GOT3 (cell line): ENCODE data around the gene SYNE3.

Source experiments
- DNase-seq: peaks from one replicate; lab custom pipeline; 2025; ENCODE audit warnings: mixed read lengths; lab: John Stamatoyannopoulos, UW

Gene SYNE3

GRCh38 chr14:95516554-95517181 is at the start of gene SYNE3:
SYNE3 (minus strand) TSS chr14:95516650; CDS start chr14:95475821, 40,829 bp downstream.
- DNase-seq: no peak

DNA sequence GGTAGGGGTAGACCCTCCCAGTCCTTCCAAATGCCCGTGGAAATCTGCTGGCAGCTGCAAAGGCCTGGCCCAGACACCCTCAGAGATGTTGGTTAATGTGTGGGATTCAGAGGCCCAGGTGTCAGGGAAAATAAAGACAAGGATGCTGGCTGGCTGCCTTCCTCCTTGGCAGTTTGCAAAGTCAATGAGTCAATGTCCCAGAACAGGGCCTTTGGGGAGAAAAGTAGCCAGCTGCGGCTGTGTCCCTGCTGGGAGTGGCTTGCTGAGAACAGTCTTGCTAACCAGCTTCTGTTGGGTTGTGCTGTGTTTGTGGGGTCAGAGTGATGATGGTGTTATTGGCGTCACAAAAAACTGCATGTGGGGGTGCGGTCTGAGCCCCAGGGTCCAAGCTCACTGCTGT is 47.6 kb upstream of the SYNE3 start:
- no peak for DNase-seq

DNA sequence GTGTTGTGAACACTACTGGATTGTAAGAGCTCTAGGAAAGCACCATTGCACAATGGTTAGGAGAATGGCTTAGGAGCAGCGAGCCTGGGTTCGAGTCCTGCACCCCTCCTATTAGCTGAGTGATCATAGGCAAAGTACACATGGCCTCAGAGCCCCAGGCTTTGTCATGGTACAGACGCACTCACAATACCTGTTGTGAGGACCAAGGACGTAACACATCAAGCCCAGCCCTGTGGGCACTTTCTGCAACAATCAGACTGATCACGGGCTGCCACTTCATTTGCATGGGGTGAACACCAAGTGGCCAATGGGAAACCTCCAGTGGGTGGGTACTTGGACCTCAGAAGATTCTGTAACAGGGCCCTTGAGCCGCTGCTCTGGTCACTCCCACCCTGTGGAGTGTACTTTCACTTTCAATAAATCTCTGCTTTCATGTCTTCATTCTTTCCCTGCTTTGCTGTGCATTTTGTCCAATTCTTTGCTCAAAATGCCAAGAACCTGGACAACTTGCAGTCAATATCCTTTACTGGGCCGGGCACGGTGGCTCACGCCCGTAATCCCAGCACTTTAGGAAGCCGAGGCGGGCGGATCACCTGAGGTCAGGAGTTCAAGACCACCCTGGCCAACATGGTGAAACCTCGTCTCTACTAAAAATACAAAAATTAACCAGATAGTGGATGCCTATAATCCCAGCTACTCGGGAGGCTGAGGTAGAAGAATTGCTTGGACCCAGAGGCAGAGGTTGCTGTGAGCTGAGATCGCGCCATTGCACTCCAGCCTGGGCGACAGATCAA is 46.6 kb upstream of the SYNE3 start:
- no peak for DNase-seq

- peak; percentile 3 for DNase-seq
These were observed 44.6 kb upstream of the SYNE3 start for GRCh38 chr14:95561001-95561412.

- DNase-seq: no peak
These were observed 42.8 kb upstream of the SYNE3 start for GRCh38 chr14:95559203-95559602.

DNA sequence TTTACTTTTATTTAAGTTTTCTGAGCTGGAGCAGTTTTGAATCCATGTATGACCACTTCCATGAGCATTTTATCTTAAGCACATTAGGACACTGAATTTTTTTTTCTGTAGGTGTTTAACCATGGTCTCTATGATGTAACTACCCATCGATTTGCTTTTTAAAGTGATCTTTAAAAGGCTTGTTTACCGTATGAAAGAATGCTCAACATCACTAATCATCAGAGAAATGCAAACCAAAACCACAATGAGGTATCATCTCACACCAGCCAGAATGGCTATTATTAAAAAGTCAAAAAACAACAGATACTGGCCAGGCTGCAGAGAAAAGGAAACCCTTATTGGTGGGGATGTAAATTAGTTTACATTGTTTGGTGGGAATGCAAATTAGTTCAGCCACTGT is 41.4 kb upstream of the SYNE3 start:
- no peak for DNase-seq

DNA sequence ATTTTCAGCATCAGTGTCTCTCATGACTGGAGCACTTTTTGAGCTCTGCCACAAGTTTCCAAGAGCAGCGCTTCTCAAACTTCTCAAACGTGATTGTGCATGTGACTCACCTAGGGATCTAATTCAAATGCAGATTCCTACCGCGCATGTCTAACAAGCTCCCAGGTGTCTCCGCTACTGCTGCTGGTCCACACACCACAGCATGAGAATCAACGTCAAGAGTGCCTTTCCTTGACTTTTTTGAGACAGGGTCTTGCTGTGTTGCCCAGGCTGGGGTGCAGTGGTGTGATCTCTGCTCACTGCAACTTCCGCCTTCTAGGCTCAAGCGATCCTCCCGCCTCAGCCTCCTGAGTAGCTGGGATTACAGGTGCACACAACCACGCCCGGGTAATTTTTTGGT is 40.8 kb upstream of the SYNE3 start:
- DNase-seq: no peak

- no peak for DNase-seq
These were observed 38.6 kb upstream of the SYNE3 start for GRCh38 chr14:95555053-95555452.

- DNase-seq: no peak
These were observed 36.7 kb upstream of the SYNE3 start for GRCh38 chr14:95553141-95553540.

DNA sequence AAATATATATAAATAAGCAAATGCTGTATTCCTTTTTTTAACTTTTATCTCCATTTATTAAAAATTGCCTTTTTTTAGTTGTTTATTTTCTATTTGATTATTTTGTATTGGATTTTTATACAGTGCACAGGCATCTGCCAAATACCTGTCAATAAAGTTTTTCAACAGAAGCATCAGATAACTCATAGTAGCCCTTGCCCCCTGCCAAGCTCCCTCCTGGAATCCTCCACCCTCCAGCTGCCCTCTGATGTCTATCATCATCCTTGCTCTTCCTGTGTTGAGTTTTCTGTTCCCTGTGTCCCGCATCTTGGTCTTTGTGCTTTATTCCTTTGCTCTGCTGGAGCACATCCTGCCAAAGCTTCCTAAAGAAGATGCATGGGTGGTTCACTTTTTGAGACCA is 35.0 kb upstream of the SYNE3 start:
- DNase-seq: no peak

GRCh38 chr14:95549656-95550585 is 33.5 kb upstream of the SYNE3 start:
- DNase-seq: no peak

DNA sequence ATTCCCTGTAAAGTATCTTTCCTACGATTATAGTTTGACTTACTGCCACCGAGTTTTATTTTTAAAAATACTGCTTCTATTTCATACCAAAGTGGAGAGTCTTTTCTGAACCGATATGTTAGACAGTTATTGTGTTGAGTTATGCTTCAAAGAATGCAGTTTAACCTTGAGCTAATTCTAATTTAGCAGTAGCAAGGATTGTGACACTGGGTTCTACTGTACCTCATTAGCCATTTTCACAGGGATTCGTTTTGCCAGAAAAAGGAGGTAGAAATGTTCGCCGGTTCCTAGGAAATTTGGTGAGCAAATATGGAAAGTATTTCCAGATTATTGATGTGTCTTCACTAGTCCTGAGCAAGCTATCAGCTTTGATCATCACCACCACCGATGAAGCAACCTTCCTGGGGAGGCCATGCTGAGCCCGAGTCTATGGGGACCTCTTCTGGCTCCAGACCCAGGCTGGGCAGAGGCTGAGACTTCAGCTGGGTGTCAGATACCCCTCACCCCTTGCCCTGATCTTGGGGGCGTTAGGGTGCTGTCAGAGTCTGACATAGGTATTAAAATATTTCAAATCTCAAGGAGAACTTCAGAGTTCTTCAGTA is 32.0 kb upstream of the SYNE3 start:
- DNase-seq: no peak

GRCh38 chr14:95547626-95548327 is 31.3 kb upstream of the SYNE3 start:
- no peak for DNase-seq

GRCh38 chr14:95547272-95547625 is 30.8 kb upstream of the SYNE3 start:
- DNase-seq: no peak

- DNase-seq: no peak
These were observed 29.2 kb upstream of the SYNE3 start for GRCh38 chr14:95545515-95546168.

DNA sequence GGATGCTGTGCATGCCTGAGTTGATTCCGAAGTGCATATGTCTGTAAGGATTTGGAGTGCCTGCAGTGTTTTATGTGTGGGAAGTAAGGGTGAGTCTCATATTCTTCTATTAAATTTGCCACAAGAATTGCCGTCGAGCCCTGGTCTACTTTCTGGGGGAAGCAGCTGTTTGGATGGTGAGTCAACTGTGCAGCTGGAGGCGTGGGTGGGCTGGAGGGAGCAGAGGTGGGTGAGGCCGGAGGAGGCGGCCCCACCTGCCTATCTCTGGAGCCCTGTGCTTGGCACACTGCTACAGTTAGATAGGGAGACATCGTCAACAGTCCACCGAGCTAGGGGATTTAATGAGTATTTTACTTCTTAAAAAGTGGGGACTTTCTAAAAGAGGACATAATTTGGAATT is 28.1 kb upstream of the SYNE3 start:
- no peak for DNase-seq

GRCh38 chr14:95543021-95543420 is 26.6 kb upstream of the SYNE3 start:
- DNase-seq: no peak

DNA sequence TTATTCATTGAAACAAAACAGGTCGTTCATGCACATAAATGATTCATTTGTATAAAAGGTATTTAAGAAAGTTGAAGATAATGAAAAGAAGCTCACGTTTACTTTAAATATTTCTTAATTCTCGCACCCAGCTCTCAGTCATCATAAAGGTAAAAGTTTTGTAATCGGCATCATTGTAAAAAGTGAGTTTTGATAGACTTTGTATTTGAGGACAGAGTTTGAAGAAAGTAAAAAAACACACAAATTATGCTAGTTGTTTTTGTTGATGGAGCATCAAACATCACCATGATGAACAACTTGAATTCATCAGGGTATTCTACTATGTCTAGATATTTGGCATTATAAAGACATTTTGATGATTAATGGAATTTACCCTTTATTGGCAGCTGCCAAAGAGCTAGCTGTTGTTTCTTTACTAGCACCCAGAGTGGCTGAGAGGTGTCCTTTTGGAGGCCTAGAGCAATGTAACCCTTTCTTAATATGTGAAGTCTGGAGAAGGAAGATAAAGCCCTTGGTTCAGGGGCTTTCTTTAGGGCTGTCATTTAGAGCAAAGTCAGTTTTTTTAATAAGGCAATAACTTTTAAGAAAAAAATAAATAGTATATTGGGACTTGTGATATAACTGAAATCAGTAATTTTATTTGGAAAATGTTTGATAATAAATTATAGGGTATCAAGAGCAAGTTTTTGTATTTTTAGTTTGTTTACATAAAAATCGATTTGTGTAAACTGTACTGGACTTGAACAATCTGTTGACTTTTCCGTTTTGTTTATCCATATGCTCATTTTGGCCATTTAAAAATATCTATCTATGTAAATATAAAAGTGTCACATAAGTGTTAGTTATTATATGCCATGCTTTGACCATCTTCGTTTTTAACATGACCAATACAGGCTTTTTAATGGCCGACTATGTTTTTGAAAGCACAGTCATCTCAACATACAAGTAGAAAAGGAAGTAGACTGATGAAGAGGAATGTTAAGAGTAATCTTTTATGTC is 25.8 kb upstream of the SYNE3 start:
- DNase-seq: no peak

DNA sequence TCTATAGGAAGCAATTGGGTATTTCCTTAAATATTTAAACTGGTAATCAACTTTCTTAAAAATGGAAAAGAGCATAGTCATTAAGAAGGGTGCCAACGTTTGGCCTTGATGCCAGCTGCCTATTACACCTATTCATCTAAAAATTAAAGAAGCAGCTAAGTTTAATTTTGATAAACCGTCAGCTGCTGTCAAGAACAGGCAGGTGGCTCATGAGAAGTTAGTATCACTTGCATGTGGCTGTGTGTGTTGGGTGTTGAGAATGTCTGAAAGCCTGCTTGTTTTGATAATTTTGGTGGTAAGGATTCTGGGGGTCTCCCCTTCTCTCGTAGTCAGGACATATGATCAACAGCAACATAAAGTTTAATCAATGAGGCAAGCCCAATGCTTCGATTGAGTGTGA is 24.9 kb upstream of the SYNE3 start:
- no peak for DNase-seq
